Endodermal cell (in vitro differentiated cells): Measurements from ENCODE around the gene PRSS57. TPM values are rescaled to one million over a fixed set of nuclear protein-coding genes. Genes with fewer than 3 reads are reported as not detected.

Source experiments
- DNase-seq: peaks from one replicate; pipeline ENCODE4 v3.0.0-alpha.2; 2017
- H3K27ac ChIP-seq: 2 replicates; pipeline ENCODE4 v1.5.1; 2013; ENCODE audit warnings: mild to moderate bottlenecking, low read depth, low read length, moderate library complexity
- H3K27me3 ChIP-seq: 2 replicates; pipeline ENCODE4 v1.6.1; 2013; ENCODE audit warnings: mild to moderate bottlenecking, low read length, moderate library complexity; ENCODE audit not compliant: insufficient read depth, control insufficient read depth, poor library complexity, severe bottlenecking
- H3K36me3 ChIP-seq: 2 replicates; pipeline ENCODE4 v1.7.0; 2013; ENCODE audit warnings: mild to moderate bottlenecking, low read length, moderate library complexity; ENCODE audit not compliant: control insufficient read depth, insufficient read depth
- H3K4me1 ChIP-seq: one replicate; pipeline ENCODE4 v1.7.0; 2013; ENCODE audit warnings: low read length; ENCODE audit not compliant: control insufficient read depth, insufficient read depth
- H3K4me3 ChIP-seq: 2 replicates; pipeline ENCODE4 v1.5.1; 2013; ENCODE audit warnings: mild to moderate bottlenecking, low read length, moderate library complexity
- H3K9ac ChIP-seq: 2 replicates; pipeline ENCODE4 v1.6.1; 2013; ENCODE audit warnings: mild to moderate bottlenecking, low read length, moderate library complexity; ENCODE audit not compliant: poor library complexity, severe bottlenecking; ENCODE audit errors: extremely low read depth
- H3K9me3 ChIP-seq: 2 replicates; pipeline ENCODE4 v1.6.1; 2013; ENCODE audit warnings: mild to moderate bottlenecking, low read length, moderate library complexity; ENCODE audit not compliant: control insufficient read depth
- H3K27ac Mint-ChIP-seq: 2 replicates; pipeline ENCODE4 v1.8.0; 2020; ENCODE audit warnings: mixed read lengths
- H3K27me3 Mint-ChIP-seq: 2 replicates; pipeline ENCODE4 v1.8.0; 2021; ENCODE audit warnings: mild to moderate bottlenecking, mixed read lengths; ENCODE audit not compliant: insufficient read depth
- H3K36me3 Mint-ChIP-seq: 2 replicates; pipeline ENCODE4 v1.8.0; 2020; ENCODE audit warnings: low read depth, mixed read lengths
- H3K4me1 Mint-ChIP-seq: 2 replicates; pipeline ENCODE4 v1.8.0; 2020; ENCODE audit warnings: mixed read lengths
- H3K4me3 Mint-ChIP-seq: 2 replicates; pipeline ENCODE4 v1.8.0; 2020; ENCODE audit warnings: mild to moderate bottlenecking, moderate library complexity, mixed read lengths
- H3K9me3 Mint-ChIP-seq: 2 replicates; pipeline ENCODE4 v1.8.0; 2020; ENCODE audit warnings: mild to moderate bottlenecking, mixed read lengths
- CTCF ChIP-seq: fragments of 200-600 bp; sonication (generic); conservative IDR thresholded peaks from 2 replicates; pipeline ENCODE4 v1.5.0; 2021; ENCODE audit warnings: antibody characterized with exemption, mild to moderate bottlenecking
- WGBS, 2 experiments: methylation state at CpG; one replicate each; pipeline versions ENCODE4 v1.1.5 to v1.1.7; 2013; ENCODE audit warnings: missing lambda C conversion rate in 2 of 2, mixed read lengths in 1 of 2; ENCODE audit not compliant: insufficient coverage in 1 of 2, insufficient read length in 1 of 2; 5-methylcytosine and 5-hydroxymethylcytosine counted together
- total RNA-seq, 2 donors: library from RNA; stranded (reverse); fragmentation: NEBNext Ultra II Directional in 1 of 2; extraction: Animal tissue kit (Norgen Biotek cat#: 25700) in 1 of 2; gene quantifications; 2 replicates in 1 of 2; 3 replicates in 1 of 2; pipeline ENCODE4 v1.2.1, GENCODE V29; 2021

PRSS57 gene
- total RNA-seq, 2 donors from 2014 or later, result not detected

GRCh38 chr19:723247-723646, 28.0 kb upstream of the PRSS57 start:
- Mint-ChIP-seq H3K27me3 (no peaks in the 10 kb centered on the region), H3K27ac (no peak overlapping the region), H3K9me3 (no peaks in the 10 kb centered on the region), H3K36me3 (peaks cover 9% of the 10 kb centered on the region), H3K4me3 (no peak overlapping the region), H3K4me1 (no peaks in the 10 kb centered on the region)
- H3K4me3 ChIP-seq, result no peak overlapping the region
- TF ChIP-seq CTCF, result no peak
- no peaks in the 10 kb centered on the region for H3K9me3 ChIP-seq
- 96 to 99% methylated on average over 8 to 13 of the region's 13 CpGs for WGBS, 2 experiments
- DNase-seq, result no peak
- no peaks in the 10 kb centered on the region for H3K36me3 ChIP-seq
- no peaks in the 10 kb centered on the region for H3K27me3 ChIP-seq
- H3K27ac ChIP-seq, result no peak overlapping the region
- H3K9ac ChIP-seq, result no peak overlapping the region
- no peaks in the 10 kb centered on the region for H3K4me1 ChIP-seq

GRCh38 chr19:722553-723101, 27.4 kb upstream of the PRSS57 start:
- no peak overlapping the region for H3K9ac ChIP-seq
- no peaks in the 10 kb centered on the region for H3K4me1 ChIP-seq
- H3K36me3 ChIP-seq, result no peaks in the 10 kb centered on the region
- H3K4me3 ChIP-seq, result no peak overlapping the region
- WGBS, 2 experiments, result 93 to 97% methylated on average over 13 to 17 of the region's 17 CpGs
- H3K27ac Mint-ChIP-seq, result no peak overlapping the region
- no peaks in the 10 kb centered on the region for H3K27me3 ChIP-seq
- H3K4me3 Mint-ChIP-seq, result no peak overlapping the region
- no peaks in the 10 kb centered on the region for H3K27me3 Mint-ChIP-seq
- peaks cover 8% of the 10 kb centered on the region for H3K36me3 Mint-ChIP-seq
- DNase-seq, result no peak
- no peaks in the 10 kb centered on the region for H3K9me3 Mint-ChIP-seq
- no peak for TF ChIP-seq CTCF
- H3K4me1 Mint-ChIP-seq, result peaks cover 1% of the 10 kb centered on the region
- no peak overlapping the region for H3K27ac ChIP-seq
- no peaks in the 10 kb centered on the region for H3K9me3 ChIP-seq

- Histone ChIP-seq H3K4me3 (no peak overlapping the region), H3K9me3 (no peaks in the 10 kb centered on the region), H3K9ac (no peak overlapping the region), H3K27me3 (no peaks in the 10 kb centered on the region), H3K27ac (peak overlapping the region; percentile 75), H3K36me3 (no peaks in the 10 kb centered on the region), H3K4me1 (no peaks in the 10 kb centered on the region)
- peaks cover 7% of the 10 kb centered on the region for H3K9me3 Mint-ChIP-seq
- H3K27me3 Mint-ChIP-seq, result no peaks in the 10 kb centered on the region
- peaks cover 1% of the 10 kb centered on the region for H3K4me1 Mint-ChIP-seq
- H3K4me3 Mint-ChIP-seq, result no peak overlapping the region
- peaks cover 4% of the 10 kb centered on the region for H3K36me3 Mint-ChIP-seq
- 88 to 91% methylated on average over 14 to 29 of the region's 58 CpGs for WGBS, 2 experiments
- TF ChIP-seq CTCF, result no peak
- DNase-seq, result no peak
- H3K27ac Mint-ChIP-seq, result no peak overlapping the region
Measured at GRCh38 chr19:720345-721160, 25.3 kb upstream of the PRSS57 start.
